Measurements from ENCODE around the gene DPPA2.

DPPA2 gene

GRCh38 chr3:109284071-109284470 lies 32.2 kb downstream of the DPPA2 start:
- no peak for TF ChIP-seq JUND (IDR thresholded peaks at IDR 0.05; ENCODE audit: low read depth)
- in situ Hi-C loops (cut with HindIII; ENCODE audit: low pct_unique_long_range_greater_than_20kb, low sequenced_read_pairs), result no loop called here
- DNase-seq (ENCODE audit: low read depth in 1 of 2, low spot score in 1 of 2), result no peak

GRCh38 chr3:109278546-109278945 lies 37.8 kb downstream of the DPPA2 start:
- in situ Hi-C loops (cut with HindIII; ENCODE audit: low pct_unique_long_range_greater_than_20kb, low sequenced_read_pairs), result no loop called here
- no peak for TF ChIP-seq JUND (IDR thresholded peaks at IDR 0.05; ENCODE audit: low read depth)
- DNase-seq (ENCODE audit: low read depth in 1 of 2, low spot score in 1 of 2), result no peak

GRCh38 chr3:109278141-109278540 lies 38.2 kb downstream of the DPPA2 start:
- no peak for DNase-seq (ENCODE audit: low read depth in 1 of 2, low spot score in 1 of 2)
- TF ChIP-seq JUND (IDR thresholded peaks at IDR 0.05; ENCODE audit: low read depth), result no peak

GRCh38 chr3:109275702-109276293 lies 40.5 kb downstream of the DPPA2 start:
- peak; percentile 28 to 70 for DNase-seq (ENCODE audit: low read depth in 1 of 2, low spot score in 1 of 2)
- TF ChIP-seq JUND (IDR thresholded peaks at IDR 0.05; ENCODE audit: low read depth), result no peak

More at GRCh38 chr3:109278141-109278540, 38.2 kb downstream of the DPPA2 start:
- in situ Hi-C loops (cut with HindIII; ENCODE audit: low pct_unique_long_range_greater_than_20kb, low sequenced_read_pairs), result no loop called here

GRCh38 chr3:109270779-109271178 lies 45.5 kb downstream of the DPPA2 start:
- in situ Hi-C loops (cut with HindIII; ENCODE audit: low pct_unique_long_range_greater_than_20kb, low sequenced_read_pairs), result no loop called here
- TF ChIP-seq JUND (IDR thresholded peaks at IDR 0.05; ENCODE audit: low read depth), result no peak
- DNase-seq (ENCODE audit: low read depth in 1 of 2, low spot score in 1 of 2), result no peak

More at GRCh38 chr3:109275702-109276293, 40.5 kb downstream of the DPPA2 start:
- in situ Hi-C loops (cut with HindIII; ENCODE audit: low pct_unique_long_range_greater_than_20kb, low sequenced_read_pairs), result no loop called here

- no peak for TF ChIP-seq JUND (IDR thresholded peaks at IDR 0.05; ENCODE audit: low read depth)
- in situ Hi-C loops (cut with HindIII; ENCODE audit: low pct_unique_long_range_greater_than_20kb, low sequenced_read_pairs), result no loop called here
- DNase-seq (ENCODE audit: low read depth in 1 of 2, low spot score in 1 of 2), result no peak
Observed at GRCh38 chr3:109269577-109270275, 46.6 kb downstream of the DPPA2 start.

- TF ChIP-seq JUND (IDR thresholded peaks at IDR 0.05; ENCODE audit: low read depth), result no peak
- no peak for DNase-seq (ENCODE audit: low read depth in 1 of 2, low spot score in 1 of 2)
- in situ Hi-C loops (cut with HindIII; ENCODE audit: low pct_unique_long_range_greater_than_20kb, low sequenced_read_pairs), result no loop called here
Observed at GRCh38 chr3:109268181-109268580, 48.1 kb downstream of the DPPA2 start.

GRCh38 chr3:109265295-109265694 lies 51.0 kb downstream of the DPPA2 start:
- in situ Hi-C loops (cut with HindIII; ENCODE audit: low pct_unique_long_range_greater_than_20kb, low sequenced_read_pairs), result no loop called here
- DNase-seq (ENCODE audit: low read depth in 1 of 2, low spot score in 1 of 2), result no peak
- no peak for TF ChIP-seq JUND (IDR thresholded peaks at IDR 0.05; ENCODE audit: low read depth)

GRCh38 chr3:109257269-109257668 lies 59.0 kb downstream of the DPPA2 start:
- DNase-seq (ENCODE audit: low read depth in 1 of 2, low spot score in 1 of 2), result no peak
- in situ Hi-C loops (cut with HindIII; ENCODE audit: low pct_unique_long_range_greater_than_20kb, low sequenced_read_pairs), result no loop called here
- TF ChIP-seq JUND (IDR thresholded peaks at IDR 0.05; ENCODE audit: low read depth), result no peak

GRCh38 chr3:109254770-109255169 lies 61.5 kb downstream of the DPPA2 start:
- in situ Hi-C loops (cut with HindIII; ENCODE audit: low pct_unique_long_range_greater_than_20kb, low sequenced_read_pairs), result no loop called here
- no peak for TF ChIP-seq JUND (IDR thresholded peaks at IDR 0.05; ENCODE audit: low read depth)

GRCh38 chr3:109252641-109253040 lies 63.7 kb downstream of the DPPA2 start:
- in situ Hi-C loops (cut with HindIII; ENCODE audit: low pct_unique_long_range_greater_than_20kb, low sequenced_read_pairs), result no loop called here
- DNase-seq (ENCODE audit: low read depth in 1 of 2, low spot score in 1 of 2), result no peak
- no peak for TF ChIP-seq JUND (IDR thresholded peaks at IDR 0.05; ENCODE audit: low read depth)

More at GRCh38 chr3:109254770-109255169, 61.5 kb downstream of the DPPA2 start:
- DNase-seq (ENCODE audit: low read depth in 1 of 2, low spot score in 1 of 2), result no peak
